ENCODE data around the gene CBARP. TPM values are rescaled to one million over a fixed set of nuclear protein-coding genes. Genes with fewer than 3 reads are reported as not detected.

The CBARP gene
- total RNA-seq, 1 donor: 1.8 TPM

- no peak for TF ChIP-seq CTCF (IDR thresholded peaks at IDR 0.05; ENCODE audit: extremely low read depth, low read depth, low read length)
- Histone ChIP-seq H3K4me2 (ENCODE audit: insufficient read depth, low read length) (no peak overlapping the region), H3K4me3 (ENCODE audit: insufficient read depth, low read length) (no peak overlapping the region), H3K36me3 (ENCODE audit: insufficient read depth, low read length) (no peaks in the 10 kb centered on the region), H2AFZ (ENCODE audit: low read length) (no peak overlapping the region), H3K27me3 (ENCODE audit: insufficient read depth, low read length) (no peaks in the 10 kb centered on the region), H3K4me1 (ENCODE audit: insufficient read depth, low read length) (peaks cover 26% of the 10 kb centered on the region), H3K9me3 (ENCODE audit: low read depth, low read length) (no peaks in the 10 kb centered on the region), H3K79me2 (ENCODE audit: insufficient read depth, low read length) (no peaks in the 10 kb centered on the region), H3K27ac (ENCODE audit: low read depth, low read length) (no peak overlapping the region), H4K20me1 (ENCODE audit: insufficient read depth, low read length) (no peaks in the 10 kb centered on the region)
- DNase-seq (ENCODE audit: insufficient read length, low spot score, missing footprints): peak; percentile 74
Observed at GRCh38 chr19:1181606-1182005, 56.2 kb downstream of the CBARP start.

Other genes starting within 250 kb of the CBARP start
- gene GRIN3B, start 237.6 kb downstream of the CBARP start, total RNA-seq: not detected in 2 replicates
- gene TMEM259, start 216.9 kb downstream of the CBARP start, total RNA-seq: 74.0 and 84.0 TPM in 2 replicates
- gene RNU6-2, start 216.5 kb downstream of the CBARP start, total RNA-seq: not detected in 2 replicates
- gene CNN2, start 211.4 kb downstream of the CBARP start, total RNA-seq: 537 and 594 TPM in 2 replicates
- gene ABCA7, start 197.9 kb downstream of the CBARP start, total RNA-seq: 33.3 and 43.0 TPM in 2 replicates
- gene ARHGAP45, start 170.8 kb downstream of the CBARP start, total RNA-seq: 0.59 and 0.72 TPM in 2 replicates
- gene POLR2E, start 142.6 kb downstream of the CBARP start, total RNA-seq: 70.2 and 74.0 TPM in 2 replicates
- gene GPX4, start 134.0 kb downstream of the CBARP start, total RNA-seq: 515 TPM in 2 replicates
- 58.0 and 69.1 TPM in 2 replicates for gene SBNO2, start 63.7 kb downstream of the CBARP start, total RNA-seq
- gene STK11, start 32.2 kb downstream of the CBARP start, total RNA-seq: 75.7 and 100 TPM in 2 replicates
- 12.4 and 13.8 TPM in 2 replicates for gene ATP5F1D, start 3.7 kb upstream of the CBARP start, total RNA-seq
- 14.4 and 19.9 TPM in 2 replicates for gene MIDN, start 10.6 kb upstream of the CBARP start, total RNA-seq
- gene CIRBP, start 31.3 kb upstream of the CBARP start, total RNA-seq: 300 and 380 TPM in 2 replicates
- 21.8 and 25.0 TPM in 2 replicates for gene FAM174C, start 37.5 kb upstream of the CBARP start, total RNA-seq
- gene EFNA2, start 47.9 kb upstream of the CBARP start, total RNA-seq: not detected in 2 replicates
- 40.4 and 46.0 TPM in 2 replicates for gene NDUFS7, start 145.9 kb upstream of the CBARP start, total RNA-seq
- 25.0 and 29.2 TPM in 2 replicates for gene GAMT, start 163.5 kb upstream of the CBARP start, total RNA-seq
- gene DAZAP1, start 169.6 kb upstream of the CBARP start, total RNA-seq: 40.9 and 44.5 TPM in 2 replicates
- 304 and 318 TPM in 2 replicates for gene RPS15, start 200.4 kb upstream of the CBARP start, total RNA-seq
- gene APC2, start 212.1 kb upstream of the CBARP start, total RNA-seq: 0.29 and 0.36 TPM in 2 replicates
- gene C19orf25, start 241.2 kb upstream of the CBARP start, total RNA-seq: 28.9 and 30.0 TPM in 2 replicates

All from osteoblast (primary cell).